Vagina (tissue), 2 donors: ENCODE measurements around the gene NLRX1.

Experiments
- CTCF ChIP-seq, 3 experiments: fragments of 450-650 bp in 2 of 3; fragments of 200-600 bp in 1 of 3; sonication (generic) in 1 of 3; IDR thresholded peaks; one replicate each; pipeline ENCODE4 v1.5.1; 2017 to 2019; ENCODE audit warnings: antibody characterized with exemption in 3 of 3, mild to moderate bottlenecking in 2 of 3, moderate library complexity in 2 of 3
- POLR2A ChIP-seq, 2 donors: fragments of 450-650 bp; IDR thresholded peaks; one replicate each; pipeline ENCODE4 v1.6.1; 2017; ENCODE audit warnings: antibody characterized with exemption in 2 of 2, mild to moderate bottlenecking in 2 of 2, moderate library complexity in 2 of 2
- POLR2AphosphoS5 ChIP-seq, 2 donors: sonication (generic); formaldehyde crosslinking; IDR thresholded peaks; one replicate each; pipeline ENCODE4 v1.9.0; 2017; ENCODE audit warnings: antibody characterized with exemption in 2 of 2, mild to moderate bottlenecking in 2 of 2, low read depth in 1 of 2; ENCODE audit not compliant: insufficient read depth in 1 of 2

GRCh38 chr11:119195680-119196079, 27.2 kb downstream of the NLRX1 start:
- TF ChIP-seq POLR2A (IDR thresholded peaks at IDR 0.05) (no peak), CTCF (IDR thresholded peaks at IDR 0.05) (no peak), POLR2AphosphoS5 (IDR thresholded peaks at IDR 0.05; ENCODE audit: insufficient read depth in 1 of 2, low read depth in 1 of 2) (no peak)
